ENCODE measurements around the gene NOC2L. TPM values are rescaled to one million over a fixed set of nuclear protein-coding genes. Genes with fewer than 3 reads are reported as not detected.

NOC2L gene
- total and polyA plus RNA-seq, 9 of the 15 experiments (the other 6 are each of a cell fraction or from before 2014, with no cell fraction given) = 4.0 to 410 (median 200) TPM

DNA sequence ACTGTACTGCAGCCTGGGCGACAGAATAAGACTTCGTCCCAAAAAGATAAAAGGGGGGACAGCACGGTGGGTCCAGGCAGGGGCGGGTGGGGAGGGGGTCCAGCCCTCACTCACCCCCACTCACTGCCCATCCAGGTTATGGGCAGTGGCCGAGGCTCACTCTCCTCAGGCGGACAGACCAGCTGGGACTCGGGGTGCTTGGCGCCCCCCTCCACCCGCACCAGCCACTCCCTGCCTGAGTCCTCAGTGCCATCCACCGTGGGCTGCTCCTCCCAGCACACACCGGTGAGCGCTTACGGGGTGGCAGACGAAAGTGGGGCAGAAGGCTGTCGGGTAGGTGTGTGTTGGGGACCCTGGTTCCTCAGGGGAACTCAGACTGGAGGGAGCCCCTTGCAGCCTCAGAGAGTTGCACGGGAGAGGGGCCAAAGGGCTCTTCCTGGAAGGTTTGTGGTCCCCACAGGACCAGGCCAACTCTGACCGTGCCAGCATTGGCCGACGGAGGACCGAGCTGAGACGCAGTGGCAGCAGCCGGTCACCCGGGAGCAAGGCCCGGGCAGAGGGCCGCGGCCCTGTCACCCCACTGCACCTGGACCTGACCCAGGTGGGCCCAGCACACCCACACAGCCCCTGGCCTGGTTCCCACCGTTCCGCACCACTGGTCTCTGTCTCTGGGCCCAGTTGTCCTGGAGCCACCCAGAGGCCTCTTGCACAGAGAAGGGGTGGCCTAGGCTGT, 13.8 kb upstream of the NOC2L start:
- peaks cover 6% of the 10 kb centered on the region for H3K9me3 ChIP-seq (replicated peaks; ENCODE audit: control insufficient read depth, insufficient read depth, low read depth, low read length)
- WGBS (ENCODE audit: insufficient coverage, low coverage, missing lambda C conversion rate) = 39% methylated on average over 27 of the region's 28 CpGs
- no peak overlapping the region for H3K4me2 ChIP-seq (ENCODE audit: insufficient read depth, low read length)
- ATAC-seq = no peak
- ChIA-PET CTCF (ENCODE audit: low intra/inter-chr PET ratio) (no interaction called here), POLR2A (interaction anchor here (0.6 kb wide), 1 partner anchor 402 kb away, joined by 3 read pairs; no protein-coding TSS in a partner anchor)
- H3K36me3 ChIP-seq (ENCODE audit: control insufficient read depth, insufficient read depth, low read length) = no peaks in the 10 kb centered on the region
- DNase-seq (ENCODE audit: extremely low read depth in 1 of 4, low spot score in 3 of 4) = no peak
- no peak overlapping the region for H3K4me3 ChIP-seq
- no peak overlapping the region for H2AFZ ChIP-seq (ENCODE audit: low read depth, low read length)
- peaks cover 0 to 37% of the 10 kb centered on the region in 2 experiments; a peak in 2 of 5 replicates for H3K27me3 ChIP-seq (ENCODE audit: control insufficient read depth in 2 of 2, insufficient read depth in 2 of 2, low read length in 2 of 2)
- TF ChIP-seq SP2 (IDR thresholded peaks at IDR 0.05; ENCODE audit: extremely low read depth, low read depth, low read length, poor library complexity, severe bottlenecking) = no peak
- TF ChIP-seq, protein P1, sequence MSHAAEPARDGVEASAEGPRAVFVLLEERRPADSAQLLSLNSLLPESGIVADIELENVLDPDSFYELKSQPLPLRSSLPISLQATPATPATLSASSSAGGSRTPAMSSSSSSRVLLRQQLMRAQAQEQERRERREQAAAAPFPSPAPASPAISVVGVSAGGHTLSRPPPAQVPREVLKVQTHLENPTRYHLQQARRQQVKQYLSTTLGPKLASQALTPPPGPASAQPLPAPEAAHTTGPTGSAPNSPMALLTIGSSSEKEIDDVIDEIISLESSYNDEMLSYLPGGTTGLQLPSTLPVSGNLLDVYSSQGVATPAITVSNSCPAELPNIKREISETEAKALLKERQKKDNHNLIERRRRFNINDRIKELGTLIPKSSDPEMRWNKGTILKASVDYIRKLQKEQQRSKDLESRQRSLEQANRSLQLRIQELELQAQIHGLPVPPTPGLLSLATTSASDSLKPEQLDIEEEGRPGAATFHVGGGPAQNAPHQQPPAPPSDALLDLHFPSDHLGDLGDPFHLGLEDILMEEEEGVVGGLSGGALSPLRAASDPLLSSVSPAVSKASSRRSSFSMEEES (CRISPR knock-in tag; IDR thresholded peaks at IDR 0.05) = no peak
- TF ChIP-seq MEIS2 (IDR thresholded peaks at IDR 0.05; ENCODE audit: partially characterized antibody) = no peak
- TF ChIP-seq SRF (CRISPR knock-in tag; IDR thresholded peaks at IDR 0.05) = no peak
- TF ChIP-seq MTA3 (IDR thresholded peaks at IDR 0.05; ENCODE audit: borderline replicate concordance) = no peak
- no peak for TF ChIP-seq POLR2A (conservative IDR thresholded peaks at IDR 0.05)
- no peak for TF ChIP-seq ZNF232 (CRISPR knock-in tag; IDR thresholded peaks at IDR 0.05)
- no peak for TF ChIP-seq ZNF444 (CRISPR knock-in tag; IDR thresholded peaks at IDR 0.05)
- TF ChIP-seq, protein P2, sequence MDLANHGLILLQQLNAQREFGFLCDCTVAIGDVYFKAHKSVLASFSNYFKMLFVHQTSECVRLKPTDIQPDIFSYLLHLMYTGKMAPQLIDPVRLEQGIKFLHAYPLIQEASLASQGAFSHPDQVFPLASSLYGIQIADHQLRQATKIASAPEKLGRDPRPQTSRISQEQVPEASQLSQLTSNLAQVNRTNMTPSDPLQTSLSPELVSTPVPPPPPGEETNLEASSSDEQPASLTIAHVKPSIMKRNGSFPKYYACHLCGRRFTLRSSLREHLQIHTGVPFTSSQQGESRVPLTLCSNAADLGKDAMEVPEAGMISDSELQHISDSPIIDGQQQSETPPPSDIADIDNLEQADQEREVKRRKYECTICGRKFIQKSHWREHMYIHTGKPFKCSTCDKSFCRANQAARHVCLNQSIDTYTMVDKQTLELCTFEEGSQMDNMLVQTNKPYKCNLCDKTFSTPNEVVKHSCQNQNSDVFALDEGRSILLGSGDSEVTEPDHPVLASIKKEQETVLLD (IDR thresholded peaks at IDR 0.05) = no peak
- no peak for TF ChIP-seq CBX3 (IDR thresholded peaks at IDR 0.05; ENCODE audit: borderline replicate concordance in 1 of 2, low read length in 2 of 2)
- no peak for TF ChIP-seq NEUROD1 (IDR thresholded peaks at IDR 0.05; ENCODE audit: borderline replicate concordance, low read depth, low read length, partially characterized antibody)
- TF ChIP-seq TAF1 (IDR thresholded peaks at IDR 0.05; ENCODE audit: control insufficient read depth, extremely low read depth, insufficient read depth, low read length, severe bottlenecking) = no peak
- no peaks in the 10 kb centered on the region for H3K9me1 ChIP-seq (ENCODE audit: control insufficient read depth, insufficient read depth, low read length)
- intact Hi-C loops (cut with micrococcal nuclease) (no loop called here), in situ Hi-C loops (cut with MboI) (no loop called here)
- no TSS peak for BruUV-seq (replicated peaks)
- H3K9ac ChIP-seq (ENCODE audit: insufficient read depth in 1 of 2, low read depth in 2 of 2, low read length in 2 of 2) = peak overlapping the region in 1 of 2 experiments; percentile 24; a peak in 2 of 4 replicates
- H3K79me2 ChIP-seq (ENCODE audit: control insufficient read depth, insufficient read depth, low read length) = no peaks in the 10 kb centered on the region
- FAIRE-seq = no peak
- H4K20me1 ChIP-seq (replicated peaks; ENCODE audit: control insufficient read depth, insufficient read depth, low read length) = no peaks in the 10 kb centered on the region
- no peak overlapping the region for H3K27ac ChIP-seq (ENCODE audit: extremely low read depth, low read depth, low read length)
- H3K4me1 ChIP-seq (replicated peaks in 1 of 2; ENCODE audit: control insufficient read depth in 2 of 2, insufficient read depth in 2 of 2, low read length in 2 of 2) = peaks cover 0 to 62% of the 10 kb centered on the region in 2 experiments; a peak in 3 of 5 replicates
